HG03571 (cell line): ENCODE data around the gene EEF1AKMT4.
A peak's percentile ranks its signal among the peaks of the same experiment; 100 is the strongest.

ENCODE experiments used
- ATAC-seq: cut with Tn5 transposase; IDR thresholded peaks from one replicate; pipeline ENCODE4 v1.9.1; 2021; ENCODE audit not compliant: unreplicated experiment

EEF1AKMT4 gene

GRCh38 chr3:184235381-184236032, 14.0 kb upstream of the EEF1AKMT4 start:
- ATAC-seq, result no peak

DNA sequence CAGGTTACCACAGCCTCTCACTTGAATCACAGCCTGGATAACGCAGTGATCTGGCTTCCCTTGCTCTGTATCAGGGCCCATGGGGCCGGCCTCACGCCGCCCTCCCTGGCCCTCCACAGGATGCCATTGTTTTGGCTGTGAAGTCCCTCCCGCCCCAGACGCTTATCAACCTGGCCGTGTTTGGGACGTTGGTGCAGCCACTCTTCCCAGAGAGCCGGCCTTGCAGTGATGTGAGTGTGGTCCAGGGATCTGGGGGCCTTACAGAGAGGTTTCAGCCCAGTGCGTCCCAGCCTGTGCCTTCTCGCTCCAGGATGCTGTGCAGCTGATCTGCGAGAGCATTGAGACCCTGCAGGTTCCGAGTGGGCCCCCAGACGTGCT, 13.4 kb upstream of the EEF1AKMT4 start:
- ATAC-seq, result no peak

GRCh38 chr3:184236636-184237035, 12.8 kb upstream of the EEF1AKMT4 start:
- no peak for ATAC-seq

DNA sequence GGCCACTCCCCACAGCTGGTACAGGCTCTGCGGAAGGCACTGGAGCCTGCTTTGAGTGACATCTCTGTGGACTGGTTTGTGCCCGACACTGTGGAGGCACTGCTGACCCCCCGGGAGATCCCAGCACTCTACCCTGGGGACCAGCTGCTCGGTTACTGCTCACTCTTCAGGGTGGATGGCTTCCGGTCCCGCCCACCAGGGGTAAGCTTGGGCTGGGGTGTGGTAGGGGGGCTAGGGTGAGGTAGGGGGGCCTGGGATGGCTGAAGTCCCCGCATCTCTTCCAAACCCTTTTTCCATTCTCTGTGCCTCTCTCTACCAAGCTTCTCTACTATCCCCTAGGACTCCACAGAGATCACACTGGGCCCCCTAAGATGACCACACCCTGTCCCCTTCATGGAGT, 12.3 kb upstream of the EEF1AKMT4 start:
- no peak for ATAC-seq

DNA sequence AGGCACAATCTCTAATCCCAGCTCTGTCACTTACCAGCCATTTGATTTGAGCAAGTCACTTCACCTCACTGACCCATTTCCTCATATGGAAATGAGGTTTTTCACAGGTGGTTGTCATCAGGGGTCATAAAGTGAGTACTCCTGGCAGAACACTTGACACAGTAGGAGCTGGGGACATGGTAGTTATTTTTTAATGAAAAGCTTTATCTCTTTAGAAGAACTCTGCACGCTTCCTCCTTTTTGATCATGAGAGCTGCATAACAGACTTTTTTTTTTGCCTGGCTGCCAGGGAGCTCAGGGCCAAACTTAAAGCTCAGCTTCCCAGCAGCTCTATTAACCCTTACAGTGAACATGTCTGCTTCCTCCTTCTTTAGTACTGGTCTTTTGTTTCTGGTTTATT, 11.7 kb upstream of the EEF1AKMT4 start:
- no peak for ATAC-seq

DNA sequence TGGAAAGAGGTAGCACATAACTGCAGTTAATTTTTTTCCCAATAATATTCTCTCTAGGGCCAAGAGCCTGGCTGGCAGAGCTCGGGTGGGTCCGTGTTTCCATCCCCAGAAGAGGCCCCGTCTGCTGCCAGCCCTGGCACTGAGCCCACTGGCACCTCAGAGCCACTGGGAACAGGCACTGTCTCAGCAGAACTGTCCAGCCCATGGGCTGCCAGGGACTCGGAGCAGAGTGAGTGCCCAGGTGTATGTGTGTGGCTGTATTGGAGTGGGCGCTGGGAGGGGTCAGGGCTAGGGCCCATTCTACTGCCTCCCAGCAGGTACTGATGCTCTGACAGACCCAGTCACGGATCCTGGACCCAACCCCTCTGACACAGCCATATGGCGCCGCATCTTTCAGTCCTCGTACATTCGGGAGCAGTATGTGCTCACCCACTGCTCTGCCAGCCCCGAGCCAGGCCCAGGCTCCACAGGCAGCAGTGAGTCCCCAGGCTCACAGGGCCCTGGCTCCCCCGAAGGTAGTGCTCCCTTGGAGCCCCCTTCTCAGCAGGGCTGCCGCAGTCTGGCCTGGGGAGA, 11.1 kb upstream of the EEF1AKMT4 start:
- no peak for ATAC-seq

DNA sequence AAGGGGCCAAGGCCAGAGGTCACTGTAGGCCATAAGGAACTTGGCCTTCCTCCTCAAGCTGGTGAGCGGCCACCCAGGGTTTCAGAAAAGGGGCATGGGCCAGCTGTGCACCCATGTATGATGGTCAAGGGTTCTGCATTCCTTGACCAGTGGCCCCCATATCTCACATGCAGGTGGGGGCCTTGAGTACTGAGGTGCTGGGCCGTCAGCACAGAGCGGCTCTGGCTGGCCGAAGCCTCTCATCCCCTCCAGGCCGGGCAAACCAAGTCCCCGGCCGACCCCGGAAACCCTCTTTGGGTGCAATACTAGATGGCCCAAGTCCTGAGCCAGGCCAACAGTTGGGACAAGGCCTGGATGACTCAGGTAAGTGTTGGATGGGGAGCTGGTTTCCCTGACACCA, 10.3 kb upstream of the EEF1AKMT4 start:
- ATAC-seq, result no peak

- no peak for ATAC-seq
Measured at GRCh38 chr3:184239708-184240107, 9.8 kb upstream of the EEF1AKMT4 start.

GRCh38 chr3:184240384-184241140, 8.9 kb upstream of the EEF1AKMT4 start:
- no peak for ATAC-seq

GRCh38 chr3:184241141-184241446, 8.4 kb upstream of the EEF1AKMT4 start:
- ATAC-seq, result no peak

DNA sequence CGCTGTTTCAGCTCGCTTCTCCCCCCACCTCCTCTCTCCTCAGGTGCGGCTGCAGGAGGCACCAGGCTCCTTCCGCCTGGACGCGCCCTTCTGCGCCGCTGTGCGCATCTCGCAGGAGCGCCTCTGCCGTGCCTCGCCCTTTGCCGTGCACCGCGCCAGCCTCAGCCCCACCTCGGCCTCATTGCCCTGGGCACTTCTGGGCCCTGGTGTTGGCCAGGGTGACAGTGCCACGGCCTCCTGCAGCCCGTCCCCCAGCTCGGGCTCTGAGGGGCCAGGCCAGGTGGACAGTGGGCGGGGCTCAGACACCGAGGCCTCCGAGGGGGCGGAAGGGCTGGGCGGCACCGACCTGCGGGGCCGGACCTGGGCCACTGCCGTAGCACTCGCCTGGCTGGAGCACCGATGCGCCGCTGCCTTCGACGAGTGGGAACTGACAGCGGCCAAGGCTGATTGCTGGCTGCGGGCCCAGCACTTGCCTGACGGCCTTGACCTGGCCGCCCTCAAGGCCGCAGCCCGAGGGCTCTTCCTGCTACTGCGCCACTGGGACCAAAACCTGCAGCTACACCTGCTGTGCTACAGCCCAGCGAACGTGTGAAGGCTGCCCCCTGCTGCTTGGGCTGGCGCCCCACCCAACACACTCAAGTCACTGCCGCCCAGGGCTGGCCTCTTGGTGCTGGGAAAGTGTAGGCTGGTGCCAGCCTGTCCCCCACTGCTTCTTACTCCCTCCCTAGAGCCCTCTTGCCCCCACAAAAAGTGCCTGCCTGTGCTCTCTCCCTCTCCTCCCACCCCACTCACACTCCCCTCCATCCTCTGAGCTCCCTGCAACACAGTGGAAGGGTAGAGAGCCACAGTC, 7.8 kb upstream of the EEF1AKMT4 start:
- no peak for ATAC-seq

- no peak for ATAC-seq
Measured at GRCh38 chr3:184242297-184242685, 7.2 kb upstream of the EEF1AKMT4 start.

- ATAC-seq, result peak; percentile 61
Measured at GRCh38 chr3:184248454-184249411, 739 bp upstream of the EEF1AKMT4 start, which contains the start of gene ALG3. TSS of gene ALG3 (minus strand) at chr3:184248962. CDS start at chr3:184248940, 22 bp downstream.

GRCh38 chr3:184250167-184250828, 826 bp downstream of the EEF1AKMT4 start:
- ATAC-seq, result peak; percentile 59

DNA sequence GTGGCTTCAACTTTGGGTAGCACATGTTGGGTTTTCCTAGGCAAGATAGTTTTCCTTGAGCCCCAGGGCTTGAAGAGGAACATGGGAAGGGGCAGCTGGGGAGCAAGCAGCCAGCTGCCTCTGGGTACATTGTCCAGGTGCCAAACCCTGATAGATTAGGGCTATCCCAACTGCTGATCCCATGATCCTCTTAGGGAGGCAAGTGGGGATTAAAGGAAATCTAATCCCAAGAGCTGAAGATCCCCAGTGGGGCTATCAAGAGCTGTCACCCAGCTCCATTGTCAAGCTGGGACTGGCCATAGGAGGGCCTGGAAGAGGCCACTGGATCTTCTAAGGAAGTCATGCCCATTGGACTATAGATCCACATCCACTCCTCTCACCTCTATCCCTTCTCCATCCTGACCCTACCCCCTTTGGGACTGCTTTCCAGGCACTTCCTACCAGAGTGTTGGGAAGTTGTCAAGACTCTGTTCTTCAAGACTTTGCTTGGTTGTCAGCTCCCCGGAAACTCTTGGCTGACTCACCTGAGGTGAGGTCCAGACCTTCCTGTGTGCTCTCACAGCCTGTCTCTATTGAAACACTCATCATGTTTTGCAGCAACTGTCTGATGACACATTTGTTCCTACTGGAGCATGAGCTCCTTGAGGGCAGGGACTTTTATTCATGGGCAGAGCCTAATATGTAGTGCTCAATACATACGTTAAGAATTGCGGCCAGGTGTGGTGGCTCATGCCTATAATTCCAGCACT, 6.0 kb downstream of the EEF1AKMT4 start:
- ATAC-seq, result no peak

DNA sequence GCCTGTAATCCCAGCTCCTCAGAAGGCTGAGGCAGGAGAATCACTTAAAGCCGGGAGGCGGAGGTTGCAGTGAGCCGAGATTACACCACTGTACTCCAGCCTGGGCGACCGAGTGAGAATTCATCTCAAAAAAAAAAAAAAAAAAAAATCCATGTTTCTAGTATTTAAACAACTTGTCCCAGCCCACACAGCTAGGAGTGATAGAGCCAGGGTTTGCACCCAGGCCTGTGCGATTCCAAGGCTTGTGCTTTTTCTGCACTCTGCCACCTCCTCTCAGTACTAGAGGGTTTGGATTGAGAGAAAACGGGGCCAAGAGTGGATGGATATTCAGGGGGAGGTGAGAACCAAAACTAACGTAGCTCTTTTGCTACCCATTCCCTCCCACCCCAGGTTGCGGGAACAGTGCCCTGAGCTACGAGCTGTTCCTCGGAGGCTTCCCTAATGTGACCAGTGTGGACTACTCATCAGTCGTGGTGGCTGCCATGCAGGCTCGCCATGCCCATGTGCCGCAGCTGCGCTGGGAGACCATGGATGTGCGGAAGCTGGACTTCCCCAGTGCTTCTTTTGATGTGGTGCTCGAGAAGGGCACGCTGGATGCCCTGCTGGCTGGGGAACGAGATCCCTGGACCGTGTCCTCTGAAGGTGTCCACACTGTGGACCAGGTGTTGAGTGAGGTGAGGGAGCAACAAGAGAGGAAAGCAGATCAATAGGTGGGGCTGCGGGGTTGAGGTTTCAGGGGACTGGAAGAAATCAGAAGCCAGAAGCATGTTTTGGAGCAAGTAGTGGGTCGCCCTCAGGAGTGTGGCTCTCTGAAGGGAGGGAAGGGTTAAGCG, 7.8 kb downstream of the EEF1AKMT4 start:
- ATAC-seq, result no peak

- no peak for ATAC-seq
Measured at GRCh38 chr3:184258926-184259325, 9.5 kb downstream of the EEF1AKMT4 start.

GRCh38 chr3:184259396-184259877, 10.0 kb downstream of the EEF1AKMT4 start:
- ATAC-seq, result no peak
